Mucosa of stomach (tissue), 1 donor: Measurements from ENCODE around the gene SOX18.

ENCODE experiments used
- H3K27me3 ChIP-seq: one replicate; pipeline ENCODE4 v1.7.0; 2013; ENCODE audit warnings: mild to moderate bottlenecking, low read length; ENCODE audit not compliant: control insufficient read depth, insufficient read depth
- H3K36me3 ChIP-seq: one replicate; pipeline ENCODE4 v1.7.0; 2013; ENCODE audit warnings: low read length; ENCODE audit not compliant: control insufficient read depth, insufficient read depth
- H3K4me1 ChIP-seq: one replicate; pipeline ENCODE4 v1.7.0; 2013; ENCODE audit warnings: mild to moderate bottlenecking, low read length; ENCODE audit not compliant: control insufficient read depth, insufficient read depth
- H3K4me3 ChIP-seq: one replicate; pipeline ENCODE4 v1.7.0; 2013; ENCODE audit warnings: low read length
- H3K9ac ChIP-seq: one replicate; pipeline ENCODE4 v1.7.0; 2013; ENCODE audit warnings: mild to moderate bottlenecking, low read length, moderate library complexity
- H3K9me3 ChIP-seq: one replicate; pipeline ENCODE4 v1.7.0; 2013; ENCODE audit warnings: mild to moderate bottlenecking, low read length, moderate library complexity; ENCODE audit not compliant: control insufficient read depth
- donor health status: Pancreatic carcinoma.

SOX18 gene

GRCh38 chr20:64070244-64070993, 21.0 kb upstream of the SOX18 start:
- Histone ChIP-seq H3K4me3 (no peak overlapping the region), H3K9ac (no peak overlapping the region), H3K27me3 (no peaks in the 10 kb centered on the region), H3K4me1 (peaks cover 8% of the 10 kb centered on the region), H3K36me3 (no peaks in the 10 kb centered on the region), H3K9me3 (no peaks in the 10 kb centered on the region)

- H3K9ac ChIP-seq, result no peak overlapping the region
- H3K27me3 ChIP-seq, result no peaks in the 10 kb centered on the region
- H3K36me3 ChIP-seq, result no peaks in the 10 kb centered on the region
- peaks cover 9% of the 10 kb centered on the region for H3K4me1 ChIP-seq
- H3K9me3 ChIP-seq, result no peaks in the 10 kb centered on the region
- H3K4me3 ChIP-seq, result no peak overlapping the region
These were observed 20.3 kb upstream of the SOX18 start for GRCh38 chr20:64069614-64070243.

GRCh38 chr20:64069209-64069613, 19.8 kb upstream of the SOX18 start:
- H3K4me1 ChIP-seq, result peaks cover 14% of the 10 kb centered on the region
- no peaks in the 10 kb centered on the region for H3K9me3 ChIP-seq
- no peak overlapping the region for H3K4me3 ChIP-seq
- no peaks in the 10 kb centered on the region for H3K27me3 ChIP-seq
- no peaks in the 10 kb centered on the region for H3K36me3 ChIP-seq
- H3K9ac ChIP-seq, result no peak overlapping the region

GRCh38 chr20:64068386-64069208, 19.2 kb upstream of the SOX18 start:
- H3K9me3 ChIP-seq, result no peaks in the 10 kb centered on the region
- no peak overlapping the region for H3K4me3 ChIP-seq
- peaks cover 20% of the 10 kb centered on the region for H3K4me1 ChIP-seq
- no peaks in the 10 kb centered on the region for H3K27me3 ChIP-seq
- H3K9ac ChIP-seq, result no peak overlapping the region
- no peaks in the 10 kb centered on the region for H3K36me3 ChIP-seq

GRCh38 chr20:64067733-64068307, 18.4 kb upstream of the SOX18 start:
- H3K36me3 ChIP-seq, result no peaks in the 10 kb centered on the region
- peaks cover 23% of the 10 kb centered on the region for H3K4me1 ChIP-seq
- H3K9me3 ChIP-seq, result no peaks in the 10 kb centered on the region
- H3K27me3 ChIP-seq, result no peaks in the 10 kb centered on the region
- no peak overlapping the region for H3K9ac ChIP-seq
- H3K4me3 ChIP-seq, result no peak overlapping the region

GRCh38 chr20:64067005-64067632, 17.7 kb upstream of the SOX18 start:
- Histone ChIP-seq H3K4me3 (no peak overlapping the region), H3K27me3 (no peaks in the 10 kb centered on the region), H3K36me3 (no peaks in the 10 kb centered on the region), H3K9me3 (no peaks in the 10 kb centered on the region), H3K4me1 (peaks cover 29% of the 10 kb centered on the region), H3K9ac (no peak overlapping the region)

- no peaks in the 10 kb centered on the region for H3K9me3 ChIP-seq
- no peaks in the 10 kb centered on the region for H3K27me3 ChIP-seq
- H3K9ac ChIP-seq, result no peak overlapping the region
- no peaks in the 10 kb centered on the region for H3K36me3 ChIP-seq
- H3K4me1 ChIP-seq, result peaks cover 31% of the 10 kb centered on the region
- no peak overlapping the region for H3K4me3 ChIP-seq
These were observed 16.5 kb upstream of the SOX18 start for GRCh38 chr20:64065974-64066343.

- Histone ChIP-seq H3K27me3 (no peaks in the 10 kb centered on the region), H3K36me3 (no peaks in the 10 kb centered on the region), H3K4me3 (no peak overlapping the region), H3K4me1 (peaks cover 31% of the 10 kb centered on the region), H3K9ac (no peak overlapping the region), H3K9me3 (no peaks in the 10 kb centered on the region)
These were observed 15.9 kb upstream of the SOX18 start for GRCh38 chr20:64065062-64065973.

- Histone ChIP-seq H3K9ac (peak overlapping the region; percentile 64), H3K9me3 (no peaks in the 10 kb centered on the region), H3K4me1 (peaks cover 31% of the 10 kb centered on the region), H3K27me3 (no peaks in the 10 kb centered on the region), H3K4me3 (peak overlapping the region; percentile 56), H3K36me3 (no peaks in the 10 kb centered on the region)
These were observed 14.8 kb upstream of the SOX18 start for GRCh38 chr20:64064145-64064698.

GRCh38 chr20:64063389-64064144, 14.1 kb upstream of the SOX18 start:
- no peaks in the 10 kb centered on the region for H3K36me3 ChIP-seq
- H3K9me3 ChIP-seq, result no peaks in the 10 kb centered on the region
- H3K27me3 ChIP-seq, result no peaks in the 10 kb centered on the region
- peak overlapping the region; percentile 56 for H3K4me3 ChIP-seq
- peak overlapping the region; percentile 64 for H3K9ac ChIP-seq
- H3K4me1 ChIP-seq, result peaks cover 31% of the 10 kb centered on the region
